HEK293 (cell line): ENCODE data around the gene GTF2F2.
A peak's percentile ranks its signal among the peaks of the same experiment; 100 is the strongest.

Experiments
- CTCF ChIA-PET: fragments of 350-600 bp; formaldehyde crosslinking; extraction: SDS; loops from one replicate; lab custom pipeline; 2021; ENCODE audit warnings: antibody characterized with exemption; lab: Yijun Ruan, JAX
- POLR2A ChIA-PET: fragments of 300-600 bp; formaldehyde crosslinking; extraction: SDS; loops from one replicate; lab custom pipeline; 2020; ENCODE audit warnings: antibody characterized with exemption, inconsistent platforms; lab: Yijun Ruan, JAX
- H3K27ac ChIP-seq: fragments of 200-500 bp; sonication (Bioruptor generic); 2 replicates; pipeline ENCODE4 v1.5.1; 2014; ENCODE audit warnings: low read depth, low read length, control low read depth, inconsistent platforms; ENCODE audit errors: extremely low read depth
- H3K36me3 ChIP-seq, 2 experiments: fragments of 200-500 bp in 1 of 2; sonication (Bioruptor generic) in 1 of 2; 1 replicate in 1 of 2; 2 replicates in 1 of 2; pipeline ENCODE4 v1.5.1; 2014 to 2017; ENCODE audit warnings: inconsistent platforms in 2 of 2, low read length in 2 of 2; ENCODE audit not compliant: control insufficient read depth in 2 of 2, insufficient read depth in 1 of 2
- H3K4me1 ChIP-seq: fragments of 200-500 bp; sonication (Bioruptor generic); 2 replicates; pipeline ENCODE4 v1.5.1; 2014; ENCODE audit warnings: mild to moderate bottlenecking, low read length, inconsistent platforms; ENCODE audit not compliant: control insufficient read depth, insufficient read depth
- H3K4me3 ChIP-seq: 2 replicates; pipeline ENCODE4 v1.5.1; 2011; ENCODE audit warnings: low read depth, mild to moderate bottlenecking, control low read depth, low read length, moderate library complexity
- H3K9me3 ChIP-seq: fragments of 200-500 bp; sonication (Bioruptor generic); 2 replicates; pipeline ENCODE4 v1.5.1; 2014; ENCODE audit warnings: low read depth, low read length, inconsistent platforms; ENCODE audit not compliant: control insufficient read depth, insufficient read depth
- FEZF1 ChIP-seq: fragments of 450-650 bp; formaldehyde crosslinking; IDR thresholded peaks from 2 replicates; pipeline ENCODE4 v1.5.1; 2016; ENCODE audit warnings: missing biosample characterization, missing genetic modification characterization
- KLF9 ChIP-seq: fragments of 450-650 bp; formaldehyde crosslinking; IDR thresholded peaks from 2 replicates; pipeline ENCODE4 v1.5.1; 2016; ENCODE audit warnings: missing biosample characterization, missing genetic modification characterization, low read depth
- MYNN ChIP-seq: fragments of 450-650 bp; formaldehyde crosslinking; IDR thresholded peaks from 2 replicates; pipeline ENCODE4 v1.5.1; 2016; ENCODE audit warnings: missing biosample characterization, missing genetic modification characterization, borderline replicate concordance
- ZIC2 ChIP-seq: fragments of 450-650 bp; formaldehyde crosslinking; IDR thresholded peaks from 2 replicates; pipeline ENCODE4 v1.5.1; 2016; ENCODE audit warnings: missing biosample characterization, missing genetic modification characterization
- ZNF121 ChIP-seq: fragments of 450-650 bp; formaldehyde crosslinking; IDR thresholded peaks from 2 replicates; pipeline ENCODE4 v1.5.1; 2016; ENCODE audit warnings: missing biosample characterization, missing genetic modification characterization
- ZNF133 ChIP-seq: fragments of 450-650 bp; formaldehyde crosslinking; IDR thresholded peaks from 2 replicates; pipeline ENCODE4 v1.5.1; 2016; ENCODE audit warnings: missing biosample characterization, missing genetic modification characterization
- ZNF184 ChIP-seq: fragments of 450-650 bp; IDR thresholded peaks from 2 replicates; pipeline ENCODE4 v1.5.1; 2018; ENCODE audit warnings: missing biosample characterization, mild to moderate bottlenecking, missing genetic modification characterization
- ZNF23 ChIP-seq: fragments of 450-650 bp; formaldehyde crosslinking; IDR thresholded peaks from 2 replicates; pipeline ENCODE4 v1.5.1; 2016; ENCODE audit warnings: missing biosample characterization, missing genetic modification characterization, borderline replicate concordance
- ZNF37A ChIP-seq: fragments of 450-650 bp; IDR thresholded peaks from 2 replicates; pipeline ENCODE4 v1.5.1; 2018; ENCODE audit warnings: missing biosample characterization, missing genetic modification characterization
- ZNF501 ChIP-seq: fragments of 450-650 bp; formaldehyde crosslinking; IDR thresholded peaks from 2 replicates; pipeline ENCODE4 v1.5.1; 2016; ENCODE audit warnings: missing biosample characterization, missing genetic modification characterization
- ZNF596 ChIP-seq: fragments of 450-650 bp; IDR thresholded peaks from 2 replicates; pipeline ENCODE4 v1.5.0; 2018; ENCODE audit warnings: missing biosample characterization, mild to moderate bottlenecking, missing genetic modification characterization, moderate library complexity
- ZNF629 ChIP-seq: fragments of 450-650 bp; formaldehyde crosslinking; IDR thresholded peaks from 2 replicates; pipeline ENCODE4 v1.5.1; 2017; ENCODE audit warnings: missing biosample characterization, missing genetic modification characterization
- ZNF701 ChIP-seq: fragments of 450-650 bp; formaldehyde crosslinking; IDR thresholded peaks from 2 replicates; pipeline ENCODE4 v1.5.1; 2016; ENCODE audit warnings: missing biosample characterization, missing genetic modification characterization
- ZSCAN30 ChIP-seq: fragments of 450-650 bp; IDR thresholded peaks from 2 replicates; pipeline ENCODE4 v1.5.1; 2018; ENCODE audit warnings: missing biosample characterization, mild to moderate bottlenecking, missing genetic modification characterization, moderate library complexity
- TF ChIP-seq, protein P1 (sequence below): sonication (generic); formaldehyde crosslinking; IDR thresholded peaks from 2 replicates; pipeline ENCODE4 v1.8.1; 2022; ENCODE audit warnings: mild to moderate bottlenecking, moderate library complexity, missing genetic modification reagents
- TF ChIP-seq, protein P2 (sequence below): fragments of 450-650 bp; formaldehyde crosslinking; IDR thresholded peaks from 2 replicates; pipeline ENCODE4 v1.5.1; 2016; ENCODE audit warnings: missing biosample characterization, missing genetic modification characterization
- TF ChIP-seq, protein P3 (sequence below): fragments of 450-650 bp; formaldehyde crosslinking; optimal IDR thresholded peaks from 2 replicates; pipeline ENCODE3; 2016; ENCODE audit warnings: missing biosample characterization, mild to moderate bottlenecking, missing genetic modification characterization
- TF ChIP-seq, protein P4 (sequence below): fragments of 450-650 bp; formaldehyde crosslinking; IDR thresholded peaks from 2 replicates; pipeline ENCODE4 v1.5.1; 2016; ENCODE audit warnings: missing biosample characterization, missing genetic modification characterization, borderline replicate concordance
- TF ChIP-seq, protein P5 (sequence below): fragments of 450-650 bp; formaldehyde crosslinking; IDR thresholded peaks from 2 replicates; pipeline ENCODE4 v1.5.1; 2016; ENCODE audit warnings: missing biosample characterization, missing genetic modification characterization

Gene GTF2F2

DNA sequence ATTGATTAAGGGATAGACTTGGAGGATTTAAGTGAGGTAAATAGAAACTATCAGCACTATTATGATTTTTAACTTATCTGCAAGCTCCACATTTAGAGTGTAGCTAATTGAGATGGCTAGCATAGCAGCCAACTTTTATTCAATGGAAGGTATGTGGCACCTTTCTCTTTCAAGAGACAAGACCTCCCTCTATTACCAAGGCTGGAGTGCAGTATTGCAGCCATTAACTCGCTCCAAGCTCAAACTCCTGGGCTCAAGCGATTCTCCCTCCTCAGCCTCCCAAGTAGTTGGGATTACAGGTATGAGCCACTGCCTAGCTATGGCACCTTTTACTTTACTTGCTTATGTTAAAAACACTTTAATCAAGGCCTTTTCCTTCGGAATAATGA, 212.5 kb downstream of the GTF2F2 start:
- Histone ChIP-seq H3K36me3 (peaks cover 28 to 32% of the 10 kb centered on the region in 2 experiments), H3K4me3 (no peak overlapping the region), H3K27ac (peak overlapping the region; percentile 49; the same call in 1 of the 2 replicates), H3K4me1 (peaks cover 10% of the 10 kb centered on the region), H3K9me3 (no peaks in the 10 kb centered on the region)
- POLR2A ChIA-PET: interaction anchor here (1.3 to 5.1 kb wide), 3 partner anchors 9 to 61 kb away, joined by 3 to 47 read pairs (median 4); partner anchors contain the start of gene TPT1
- TF ChIP-seq MYNN (tag by site-specific recombination) (no peak), ZNF37A (tag by site-specific recombination) (no peak), KLF9 (tag by site-specific recombination) (no peak), ZNF133 (tag by site-specific recombination) (no peak), ZNF701 (tag by site-specific recombination) (no peak), ZNF596 (tag by site-specific recombination) (no peak), ZNF629 (tag by site-specific recombination) (no peak), ZSCAN30 (no peak), ZNF184 (tag by site-specific recombination) (no peak), ZNF501 (tag by site-specific recombination) (no peak), ZIC2 (no peak), ZNF23 (tag by site-specific recombination) (no peak), FEZF1 (tag by site-specific recombination) (no peak), ZNF121 (tag by site-specific recombination) (no peak)
- TF ChIP-seq, protein P1, sequence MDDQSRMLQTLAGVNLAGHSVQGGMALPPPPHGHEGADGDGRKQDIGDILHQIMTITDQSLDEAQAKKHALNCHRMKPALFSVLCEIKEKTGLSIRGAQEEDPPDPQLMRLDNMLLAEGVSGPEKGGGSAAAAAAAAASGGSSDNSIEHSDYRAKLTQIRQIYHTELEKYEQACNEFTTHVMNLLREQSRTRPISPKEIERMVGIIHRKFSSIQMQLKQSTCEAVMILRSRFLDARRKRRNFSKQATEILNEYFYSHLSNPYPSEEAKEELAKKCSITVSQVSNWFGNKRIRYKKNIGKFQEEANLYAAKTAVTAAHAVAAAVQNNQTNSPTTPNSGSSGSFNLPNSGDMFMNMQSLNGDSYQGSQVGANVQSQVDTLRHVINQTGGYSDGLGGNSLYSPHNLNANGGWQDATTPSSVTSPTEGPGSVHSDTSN (CRISPR knock-in tag): no peak
- TF ChIP-seq, protein P2, sequence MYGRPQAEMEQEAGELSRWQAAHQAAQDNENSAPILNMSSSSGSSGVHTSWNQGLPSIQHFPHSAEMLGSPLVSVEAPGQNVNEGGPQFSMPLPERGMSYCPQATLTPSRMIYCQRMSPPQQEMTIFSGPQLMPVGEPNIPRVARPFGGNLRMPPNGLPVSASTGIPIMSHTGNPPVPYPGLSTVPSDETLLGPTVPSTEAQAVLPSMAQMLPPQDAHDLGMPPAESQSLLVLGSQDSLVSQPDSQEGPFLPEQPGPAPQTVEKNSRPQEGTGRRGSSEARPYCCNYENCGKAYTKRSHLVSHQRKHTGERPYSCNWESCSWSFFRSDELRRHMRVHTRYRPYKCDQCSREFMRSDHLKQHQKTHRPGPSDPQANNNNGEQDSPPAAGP (tag by site-specific recombination): no peak
- TF ChIP-seq, protein P3, sequence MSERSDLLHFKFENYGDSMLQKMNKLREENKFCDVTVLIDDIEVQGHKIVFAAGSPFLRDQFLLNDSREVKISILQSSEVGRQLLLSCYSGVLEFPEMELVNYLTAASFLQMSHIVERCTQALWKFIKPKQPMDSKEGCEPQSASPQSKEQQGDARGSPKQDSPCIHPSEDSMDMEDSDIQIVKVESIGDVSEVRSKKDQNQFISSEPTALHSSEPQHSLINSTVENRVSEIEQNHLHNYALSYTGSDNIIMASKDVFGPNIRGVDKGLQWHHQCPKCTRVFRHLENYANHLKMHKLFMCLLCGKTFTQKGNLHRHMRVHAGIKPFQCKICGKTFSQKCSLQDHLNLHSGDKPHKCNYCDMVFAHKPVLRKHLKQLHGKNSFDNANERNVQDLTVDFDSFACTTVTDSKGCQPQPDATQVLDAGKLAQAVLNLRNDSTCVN: no peak
- TF ChIP-seq, protein P4, sequence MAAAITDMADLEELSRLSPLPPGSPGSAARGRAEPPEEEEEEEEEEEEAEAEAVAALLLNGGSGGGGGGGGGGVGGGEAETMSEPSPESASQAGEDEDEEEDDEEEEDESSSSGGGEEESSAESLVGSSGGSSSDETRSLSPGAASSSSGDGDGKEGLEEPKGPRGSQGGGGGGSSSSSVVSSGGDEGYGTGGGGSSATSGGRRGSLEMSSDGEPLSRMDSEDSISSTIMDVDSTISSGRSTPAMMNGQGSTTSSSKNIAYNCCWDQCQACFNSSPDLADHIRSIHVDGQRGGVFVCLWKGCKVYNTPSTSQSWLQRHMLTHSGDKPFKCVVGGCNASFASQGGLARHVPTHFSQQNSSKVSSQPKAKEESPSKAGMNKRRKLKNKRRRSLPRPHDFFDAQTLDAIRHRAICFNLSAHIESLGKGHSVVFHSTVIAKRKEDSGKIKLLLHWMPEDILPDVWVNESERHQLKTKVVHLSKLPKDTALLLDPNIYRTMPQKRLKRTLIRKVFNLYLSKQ (tag by site-specific recombination): no peak
- TF ChIP-seq, protein P5, sequence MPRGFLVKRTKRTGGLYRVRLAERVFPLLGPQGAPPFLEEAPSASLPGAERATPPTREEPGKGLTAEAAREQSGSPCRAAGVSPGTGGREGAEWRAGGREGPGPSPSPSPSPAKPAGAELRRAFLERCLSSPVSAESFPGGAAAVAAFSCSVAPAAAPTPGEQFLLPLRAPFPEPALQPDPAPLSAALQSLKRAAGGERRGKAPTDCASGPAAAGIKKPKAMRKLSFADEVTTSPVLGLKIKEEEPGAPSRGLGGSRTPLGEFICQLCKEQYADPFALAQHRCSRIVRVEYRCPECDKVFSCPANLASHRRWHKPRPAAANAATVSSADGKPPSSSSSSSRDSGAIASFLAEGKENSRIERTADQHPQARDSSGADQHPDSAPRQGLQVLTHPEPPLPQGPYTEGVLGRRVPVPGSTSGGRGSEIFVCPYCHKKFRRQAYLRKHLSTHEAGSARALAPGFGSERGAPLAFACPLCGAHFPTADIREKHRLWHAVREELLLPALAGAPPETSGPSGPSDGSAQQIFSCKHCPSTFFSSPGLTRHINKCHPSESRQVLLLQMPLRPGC: no peak
- CTCF ChIA-PET: interaction anchor here (0.7 to 1.0 kb wide), 2 partner anchors 26 to 286 kb away, joined by 3 to 4 read pairs; no protein-coding TSS in a partner anchor
